HG02885 (cell line): Measurements from ENCODE around the gene DAPK2.
"Not testable (repeated sequence)": the region's sequence is repeated elsewhere in the genome, so short reads cannot be mapped to it uniquely, and the experiment has no call there.

ENCODE experiments used
- ATAC-seq: cut with Tn5 transposase; IDR thresholded peaks from one replicate; pipeline ENCODE4 v1.9.1; 2021; ENCODE audit warnings: mild to moderate bottlenecking; ENCODE audit not compliant: unreplicated experiment, poor library complexity

DAPK2 gene

DNA sequence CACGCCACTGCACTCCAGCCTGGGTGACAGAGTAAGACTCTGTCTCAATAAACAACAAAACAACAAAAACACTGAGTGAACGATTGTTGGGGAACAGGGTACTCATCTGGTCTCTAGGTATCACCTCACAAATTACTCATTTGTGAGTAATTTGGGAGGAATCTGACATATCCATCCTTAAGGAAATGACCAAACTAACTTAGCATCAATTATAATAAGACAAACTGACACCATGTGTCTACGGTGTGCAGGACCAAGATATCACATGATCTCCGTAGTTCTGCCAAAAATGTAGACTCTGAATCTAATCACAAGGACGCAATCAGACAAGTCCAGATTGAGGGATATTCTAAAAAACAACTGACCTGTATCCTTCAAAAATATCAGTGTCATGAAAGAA is 12.0 kb upstream of the DAPK2 start:
- ATAC-seq = no peak

DNA sequence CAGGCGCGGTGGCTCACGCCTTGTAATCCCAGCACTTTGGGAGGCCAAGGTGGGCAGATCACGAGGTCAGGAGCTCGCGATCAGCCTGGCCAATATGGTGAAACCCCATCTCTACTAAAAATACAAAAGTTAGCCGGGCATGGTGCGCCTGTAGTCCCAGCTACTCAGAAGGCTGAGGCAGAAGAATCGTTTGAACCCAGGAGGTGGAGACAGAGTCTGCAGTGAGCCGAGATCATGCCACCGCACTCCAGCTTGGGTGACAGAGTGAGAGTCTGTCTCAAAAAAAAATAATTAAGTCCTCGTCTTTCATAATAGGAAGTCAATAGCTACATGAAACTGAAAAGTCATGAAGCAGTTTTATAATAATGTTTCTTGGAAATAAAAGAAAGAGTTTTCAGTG is 7.4 kb upstream of the DAPK2 start:
- not testable (repeated sequence) for ATAC-seq

DNA sequence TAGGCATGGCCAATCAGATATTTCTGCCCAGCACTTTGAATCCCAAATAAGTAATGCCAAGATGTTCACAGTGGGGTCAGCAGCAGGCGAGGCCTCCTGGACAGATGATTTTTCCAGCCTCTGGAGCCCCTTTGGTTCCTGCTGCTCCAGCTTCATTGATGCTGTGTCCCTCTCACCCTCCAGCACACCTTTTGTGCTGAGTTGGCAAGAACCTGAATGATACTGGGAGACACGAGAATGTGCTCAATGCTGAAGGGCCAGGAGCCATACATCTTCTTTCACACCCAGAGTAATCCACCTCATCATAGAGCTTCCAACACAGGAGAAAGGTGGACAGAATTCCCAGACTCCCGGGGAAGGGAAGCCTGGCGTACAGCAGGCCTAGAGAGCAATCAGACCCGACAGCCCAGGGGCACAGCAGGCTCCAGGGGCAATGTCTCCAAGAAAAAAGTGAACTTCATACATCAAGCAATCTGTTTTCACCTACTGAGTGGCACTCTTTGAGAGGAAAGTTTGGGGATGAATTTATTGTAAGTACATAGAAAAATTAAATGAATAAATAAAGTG is 6.7 kb upstream of the DAPK2 start:
- ATAC-seq = no peak

DNA sequence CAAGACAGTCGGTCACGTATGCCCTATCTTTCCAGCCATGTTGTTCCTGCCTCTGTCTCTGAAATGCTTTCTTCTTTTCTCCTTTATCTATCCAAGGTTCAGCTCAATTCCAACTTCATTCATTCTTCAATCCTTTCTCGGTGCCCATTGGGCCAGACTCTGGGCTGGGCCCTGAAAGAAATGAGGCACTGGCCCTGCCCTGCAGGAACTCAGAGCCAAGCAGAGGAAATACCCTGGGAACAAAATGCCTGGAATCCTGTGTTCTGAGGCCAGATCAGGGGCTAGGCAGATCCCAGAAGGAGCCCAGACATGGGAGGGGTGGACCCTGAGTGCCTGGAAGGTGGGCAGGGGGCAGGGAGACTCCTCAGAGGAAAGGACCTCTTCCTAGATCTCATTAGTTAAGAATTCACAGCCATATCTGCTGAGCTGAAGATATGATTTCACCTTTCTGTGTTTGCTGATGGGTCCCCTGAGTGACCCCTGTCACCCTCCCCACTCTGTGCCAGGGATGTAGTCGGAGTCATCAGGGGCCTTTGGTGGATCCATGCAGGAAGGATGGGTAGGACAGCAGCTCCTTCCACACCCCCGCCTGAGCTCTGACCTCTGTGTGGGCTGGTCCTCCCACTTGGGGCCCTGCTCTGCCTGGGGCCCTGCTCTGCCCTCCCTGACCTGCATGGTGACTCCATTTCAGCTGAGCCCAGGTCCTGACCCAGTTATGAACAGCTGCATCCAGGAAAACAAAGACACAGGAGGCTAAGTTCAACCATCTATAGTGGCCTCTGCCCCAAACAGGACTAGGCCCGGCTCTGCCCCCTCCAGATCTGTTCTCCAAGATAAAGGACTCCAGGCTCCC is 5.3 kb upstream of the DAPK2 start:
- ATAC-seq = no peak

DNA sequence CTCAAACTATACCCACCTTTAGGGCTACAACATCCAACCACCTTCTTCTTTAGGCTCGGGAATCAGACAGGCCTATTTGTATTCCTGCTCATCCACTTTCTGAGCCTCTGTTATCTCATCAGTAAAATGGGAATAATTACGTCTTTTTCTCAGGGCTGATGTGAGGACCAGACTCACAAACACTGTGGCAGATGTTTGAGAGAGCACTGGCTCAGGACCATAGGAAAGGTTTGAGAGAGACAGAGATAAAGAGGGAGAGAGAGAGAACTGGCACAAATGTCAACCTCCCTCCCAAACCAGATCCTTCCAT is 4.8 kb upstream of the DAPK2 start:
- no peak for ATAC-seq

DNA sequence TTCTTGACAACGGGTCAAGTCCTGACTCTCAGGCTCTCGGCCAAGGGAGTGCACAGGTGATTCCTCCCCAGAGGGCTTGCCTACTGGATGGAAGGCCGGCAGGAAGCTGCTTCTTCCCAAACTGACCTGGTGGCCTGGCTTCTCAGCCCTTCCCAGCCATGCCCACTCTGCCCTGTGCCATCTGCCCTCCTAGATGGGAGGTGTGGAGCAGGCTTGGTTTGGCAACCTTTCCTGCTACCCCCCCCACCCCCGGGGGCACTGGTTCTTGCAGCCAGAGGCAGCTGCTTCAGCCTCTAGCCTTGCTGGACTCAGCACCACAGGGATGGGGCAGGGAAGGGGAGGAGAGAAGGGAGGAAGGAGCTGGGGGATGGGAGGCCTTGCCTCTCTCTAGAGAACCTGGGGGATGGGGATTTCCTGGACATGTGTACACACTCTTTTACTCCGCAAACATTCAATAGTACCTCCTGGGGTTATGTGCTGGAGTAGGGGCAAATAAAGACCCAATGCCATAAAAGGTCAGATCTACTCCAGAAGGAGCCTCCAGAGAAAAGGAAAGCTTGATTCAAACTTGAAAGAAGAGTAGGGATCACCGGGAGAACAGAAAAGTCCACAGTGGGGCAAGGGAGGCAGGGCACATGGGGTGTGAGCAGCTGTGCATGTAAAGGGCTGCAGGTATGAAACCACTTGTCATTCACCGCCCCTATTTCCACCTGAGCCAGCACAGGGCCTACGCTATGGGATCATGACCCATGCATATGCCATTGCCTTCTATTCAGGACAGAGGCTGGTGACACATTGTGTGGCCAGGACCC is 4.2 kb upstream of the DAPK2 start:
- ATAC-seq = no peak

DNA sequence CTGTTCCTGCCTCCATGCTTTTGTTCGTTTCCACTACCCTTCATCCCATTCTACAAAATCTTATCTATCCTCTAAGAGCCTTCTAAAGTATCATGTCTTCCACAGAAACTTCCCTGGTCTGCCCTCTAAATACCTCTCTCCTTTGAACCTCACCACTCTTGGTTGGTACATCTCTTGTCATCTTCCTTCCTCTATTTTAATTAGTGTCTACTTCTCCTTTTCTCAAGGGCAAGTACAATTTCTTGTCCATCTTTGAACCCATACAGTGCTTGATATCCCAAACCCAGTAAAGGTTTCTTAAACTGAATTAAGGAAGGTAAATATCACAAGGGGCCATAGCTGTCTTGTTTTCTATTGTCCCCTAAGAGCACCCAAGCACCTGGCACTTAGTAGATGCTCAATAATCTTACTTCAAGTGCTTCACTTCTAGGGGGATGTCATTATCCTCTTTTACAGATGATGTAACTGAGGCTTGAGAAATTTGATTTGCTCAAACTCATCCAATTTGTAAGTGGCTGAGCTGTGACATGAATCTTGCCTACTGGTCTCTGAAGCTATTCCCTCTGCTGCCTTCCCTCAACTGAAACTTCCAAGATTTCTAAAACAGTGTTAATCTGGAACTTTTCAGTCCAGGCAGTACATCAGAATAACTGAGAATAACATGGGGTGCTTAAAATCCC is 2.6 kb upstream of the DAPK2 start:
- no peak for ATAC-seq

DNA sequence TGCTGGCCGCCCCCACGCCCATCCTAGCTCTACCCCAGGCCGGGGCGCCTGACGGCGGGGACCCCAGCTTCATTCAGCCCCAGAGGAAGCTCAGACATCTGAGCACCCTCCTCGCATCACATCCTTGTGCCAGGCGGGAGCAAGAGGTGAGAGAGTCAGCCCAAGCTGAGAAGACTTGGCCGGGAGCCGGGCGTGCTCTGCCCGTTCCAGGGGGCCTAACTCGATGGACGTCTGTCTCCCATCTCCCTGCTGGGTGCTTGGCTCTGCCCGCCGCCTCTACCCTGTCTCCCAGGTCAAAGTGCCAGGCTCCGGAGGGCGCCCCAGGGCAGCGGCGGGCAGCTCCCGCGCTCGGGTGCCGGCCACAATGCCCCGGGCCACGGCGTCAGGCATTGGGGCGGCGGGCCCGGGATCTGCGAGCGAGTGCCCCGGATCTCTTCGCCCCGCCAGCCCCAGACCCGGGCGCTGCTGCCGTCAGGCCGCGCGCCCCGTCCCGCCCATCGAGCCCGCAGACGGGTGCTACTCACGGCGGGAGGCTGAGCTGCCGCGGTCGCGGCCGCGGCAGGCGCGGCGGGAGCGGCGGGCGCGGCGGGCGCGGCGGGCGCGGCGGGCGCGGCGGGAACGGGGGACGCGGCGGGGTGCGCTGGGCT is 388 bp downstream of the DAPK2 start:
- peak; percentile 41 for ATAC-seq

DNA sequence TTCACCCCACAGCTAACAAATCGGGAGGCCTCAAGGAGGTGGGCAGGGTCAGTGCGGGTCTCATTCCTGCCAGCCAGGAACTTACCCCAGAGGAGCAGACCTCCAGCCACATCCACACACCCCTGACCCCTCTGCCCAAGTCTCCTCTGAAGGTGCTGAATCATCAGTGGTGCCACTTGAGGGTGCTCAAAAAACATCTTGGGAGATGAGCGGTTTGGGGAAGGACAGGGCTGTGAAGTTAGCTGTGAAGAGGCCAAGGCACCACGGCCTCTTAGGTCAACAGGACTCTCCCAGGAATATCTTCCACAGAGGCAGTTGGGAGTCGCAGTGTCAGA is 1.2 kb downstream of the DAPK2 start:
- ATAC-seq = no peak

DNA sequence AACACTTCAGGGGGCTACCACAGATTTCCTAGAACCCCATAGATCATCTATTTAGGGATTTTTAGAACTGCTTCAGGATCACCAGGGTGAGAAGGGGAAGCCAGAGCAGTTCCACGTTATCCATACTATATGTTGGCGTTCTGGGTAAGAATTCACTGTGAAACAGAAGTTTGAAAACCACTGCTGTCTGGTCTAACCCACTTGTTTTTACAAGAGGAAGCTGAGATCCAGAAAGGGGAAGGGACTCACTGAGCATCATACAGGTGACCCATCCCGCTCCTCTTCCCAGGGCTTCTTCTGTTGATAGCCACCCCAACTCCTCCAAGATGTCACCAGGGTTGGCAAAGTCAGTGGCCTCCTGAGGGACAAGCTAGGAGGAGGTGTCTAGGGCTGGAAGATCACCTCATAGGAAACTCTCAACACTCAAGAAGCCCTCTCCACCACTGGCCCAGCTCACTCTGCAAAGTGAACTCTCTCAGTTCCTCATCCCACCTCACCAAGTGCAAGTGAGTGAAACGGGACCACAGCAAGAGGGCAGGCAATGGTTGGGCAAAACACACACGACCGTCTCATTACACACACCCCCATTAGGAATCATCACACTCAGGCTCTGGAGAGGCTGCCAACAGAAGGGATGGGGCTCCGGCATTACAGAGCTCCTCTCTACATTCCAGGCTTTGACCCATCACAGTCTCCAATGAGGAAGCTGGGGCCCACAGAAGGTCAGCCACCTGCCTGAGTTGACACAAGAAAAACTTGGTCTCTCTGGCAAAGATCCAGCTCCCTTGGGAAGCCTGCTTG is 1.8 kb downstream of the DAPK2 start:
- peak; percentile 54 for ATAC-seq

DNA sequence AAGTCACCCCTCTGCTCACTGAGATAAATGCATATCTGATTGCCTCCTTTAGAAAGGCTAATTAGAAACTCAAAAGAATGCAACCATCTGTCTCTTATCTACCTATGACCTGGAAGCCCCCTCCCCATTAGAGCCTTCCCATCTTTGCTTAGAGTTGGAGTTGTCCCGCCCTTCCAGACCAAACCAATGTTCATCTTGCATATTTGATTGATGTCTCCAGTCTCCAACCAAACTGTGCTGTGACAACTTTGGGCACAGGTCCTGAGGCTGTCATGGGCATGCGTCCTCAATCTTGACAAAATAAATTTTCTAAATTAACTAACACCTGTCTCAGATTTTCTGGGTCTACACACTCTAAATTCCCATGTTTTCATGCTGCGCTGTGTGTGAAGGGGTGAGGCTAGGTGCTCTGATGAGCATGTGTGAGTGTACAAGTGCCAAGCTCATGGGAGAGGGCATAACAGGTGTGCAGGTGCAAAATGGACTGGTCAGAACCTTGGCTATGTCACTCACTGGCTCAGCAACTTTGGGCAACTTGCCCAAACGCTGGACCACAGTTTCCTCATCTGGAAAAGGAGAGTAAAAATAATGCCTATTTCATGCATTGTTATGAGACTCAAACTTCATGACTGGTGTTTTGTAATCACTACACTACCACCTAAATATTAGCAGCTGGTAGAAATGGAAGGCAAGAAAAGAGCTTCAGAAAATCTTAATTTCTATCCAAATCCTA is 7.2 kb downstream of the DAPK2 start:
- no peak for ATAC-seq

DNA sequence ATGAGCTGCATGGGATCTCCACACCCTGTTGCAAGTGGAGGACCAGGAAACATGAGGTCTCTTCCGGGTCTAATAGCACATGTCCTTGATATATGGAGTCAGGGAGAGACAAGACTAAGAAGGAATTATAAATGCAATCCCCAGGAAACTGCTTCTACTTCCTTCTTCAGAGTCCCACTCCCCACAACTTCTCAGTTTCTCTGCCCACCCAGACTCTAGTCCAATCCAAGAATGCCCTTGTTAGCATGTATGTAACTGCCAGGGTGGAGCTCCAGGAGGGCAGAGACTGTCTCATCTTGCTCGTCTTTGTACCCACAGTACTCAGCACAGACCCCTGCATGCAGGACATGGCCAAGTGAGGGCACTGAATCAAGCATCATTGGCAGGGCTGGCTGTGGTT is 8.3 kb downstream of the DAPK2 start:
- no peak for ATAC-seq

DNA sequence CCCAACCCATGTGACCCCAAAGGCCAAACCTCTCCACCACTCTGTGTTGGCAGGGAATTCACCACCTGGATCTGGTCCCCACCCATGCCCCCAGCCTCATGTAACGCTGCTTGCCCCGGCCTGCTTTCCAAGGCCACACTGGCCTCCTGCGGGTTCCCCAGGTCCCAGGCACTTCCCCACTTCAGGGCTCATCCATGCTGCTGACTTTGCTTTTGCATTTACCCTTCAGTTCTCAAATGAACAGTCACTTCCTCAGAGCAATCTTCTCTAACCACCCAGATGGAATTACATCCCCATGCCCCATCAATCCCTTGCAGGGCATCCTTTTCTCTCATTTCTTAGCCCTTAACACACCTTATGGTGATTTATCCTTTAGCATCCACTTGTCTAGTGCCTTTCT is 9.2 kb downstream of the DAPK2 start:
- no peak for ATAC-seq

DNA sequence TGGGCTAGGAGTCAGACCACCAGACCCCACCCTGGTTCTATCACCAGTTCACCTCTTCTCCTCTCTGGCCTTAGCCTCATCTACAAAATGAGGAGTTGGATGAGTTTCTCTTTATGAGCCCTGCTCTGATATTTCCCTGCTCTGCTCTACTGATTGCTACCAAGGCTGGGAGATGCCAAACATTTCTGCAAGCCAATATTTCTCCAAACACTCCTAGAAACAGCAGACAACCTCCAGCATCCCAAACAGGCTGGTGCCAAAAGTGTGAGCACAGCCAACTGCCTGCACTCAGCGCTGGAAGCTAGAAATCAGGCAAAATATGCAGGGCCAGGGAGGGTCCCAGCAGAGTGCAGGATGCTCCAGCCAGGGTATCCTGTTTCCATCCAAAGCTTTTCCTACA is 10.8 kb downstream of the DAPK2 start:
- no peak for ATAC-seq

DNA sequence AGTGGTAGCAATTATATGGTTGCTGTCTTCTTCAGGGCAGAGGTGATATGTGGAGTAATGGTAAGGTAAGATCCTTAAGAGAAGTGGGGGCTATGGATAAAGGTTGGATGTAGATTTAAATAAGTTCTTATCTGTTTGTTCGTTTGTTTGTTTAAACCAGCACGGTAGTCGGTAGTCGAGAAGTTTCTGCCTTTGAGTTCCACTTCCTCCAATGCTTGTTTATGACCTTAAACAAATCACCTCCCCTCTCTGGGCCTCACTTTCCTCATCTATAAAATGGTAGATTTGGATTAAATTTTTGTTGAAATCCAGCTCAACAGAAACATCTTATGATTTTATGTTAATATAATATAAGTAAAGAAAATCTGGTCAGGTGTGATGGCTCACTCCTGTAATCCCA is 11.8 kb downstream of the DAPK2 start:
- no peak for ATAC-seq

DNA sequence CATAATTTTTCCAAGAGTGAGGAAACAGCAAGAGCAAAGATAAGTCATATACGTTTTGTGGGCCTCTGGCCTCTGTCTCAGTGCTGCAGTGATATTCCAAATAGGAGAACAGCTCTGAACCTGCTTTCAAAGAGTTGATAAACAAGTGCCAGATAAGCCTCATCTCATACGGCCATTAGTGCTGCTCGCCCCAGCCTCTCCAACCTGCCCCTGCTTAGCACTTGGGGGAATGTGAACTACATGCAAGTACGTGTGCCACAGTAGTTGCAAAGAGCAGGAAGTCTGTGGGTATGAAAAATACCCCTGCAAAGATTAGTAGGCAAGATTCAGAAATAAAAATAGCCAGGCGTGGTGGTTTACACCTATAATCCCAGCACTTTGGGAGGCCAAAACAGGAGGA is 14.0 kb downstream of the DAPK2 start:
- ATAC-seq = no peak

DNA sequence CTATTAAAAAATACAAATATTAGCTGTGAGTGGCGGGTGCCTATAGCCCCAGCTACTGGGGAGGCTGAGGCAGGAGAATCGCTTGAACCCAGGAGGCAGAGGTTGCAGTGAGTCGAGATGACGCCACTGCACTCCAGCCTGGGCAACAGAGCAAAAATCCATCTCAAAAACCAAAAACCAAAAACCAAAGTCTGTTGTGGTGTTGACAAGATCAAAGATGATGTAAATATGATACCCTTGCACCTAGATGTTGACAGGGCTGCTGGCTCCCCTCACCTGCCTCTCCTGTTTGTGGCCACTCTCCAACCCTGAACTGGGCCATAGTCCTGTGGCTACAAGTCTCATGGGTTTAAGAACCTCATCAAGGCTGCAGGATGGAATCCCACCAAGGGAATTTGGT is 16.2 kb downstream of the DAPK2 start:
- no peak for ATAC-seq

DNA sequence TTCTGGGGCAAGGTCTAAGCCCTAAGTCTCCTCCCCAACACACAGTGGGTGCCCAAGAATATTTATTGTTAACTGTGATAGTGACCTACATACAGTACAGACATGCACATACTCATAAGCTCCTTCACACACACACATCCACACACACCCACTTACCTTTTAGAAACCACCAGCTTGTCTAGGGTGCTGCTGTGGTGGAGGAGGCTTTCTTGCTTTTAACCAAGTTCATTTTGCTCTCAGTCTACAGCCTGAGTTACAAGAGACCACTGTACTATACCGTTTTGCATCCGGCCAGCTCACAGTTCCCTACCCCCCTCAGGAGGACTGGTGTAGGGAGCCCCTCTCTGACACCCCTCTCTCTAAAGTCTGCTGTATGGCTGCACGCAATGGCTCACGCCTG is 16.7 kb downstream of the DAPK2 start:
- ATAC-seq = no peak

DNA sequence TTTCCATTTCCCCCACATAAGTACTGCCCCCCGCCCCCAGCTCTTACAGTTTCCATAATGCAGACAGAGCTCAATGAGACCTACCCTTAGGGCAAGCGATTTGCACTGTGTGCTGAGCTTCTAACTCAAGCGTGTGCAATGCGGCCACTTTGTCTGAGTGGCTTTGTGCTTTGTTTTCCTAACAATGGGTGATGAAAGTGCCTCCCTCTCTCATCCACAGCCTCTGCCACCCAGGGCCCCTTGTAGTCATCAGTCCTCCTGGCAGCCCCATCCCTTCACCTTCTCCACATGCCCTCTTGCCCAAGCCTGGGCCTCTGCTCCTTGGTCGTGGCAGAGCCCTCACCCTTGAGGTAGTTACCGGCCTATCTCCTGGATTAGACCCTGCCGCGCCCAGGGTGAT is 17.2 kb downstream of the DAPK2 start:
- ATAC-seq = no peak
